GM23338 (cell line): ENCODE results near the gene NTN4. TPM values are rescaled to one million over a fixed set of nuclear protein-coding genes. Genes with fewer than 3 reads are reported as not detected.

Experiments used
- ATAC-seq: fragments of 200-7000 bp; cut with Tn5 transposase; 3 replicates; pipeline ENCODE4 v1.9.1; 2020
- DNase-seq: peaks from one replicate; pipeline ENCODE4 v3.0.0-alpha.2; 2015; ENCODE audit warnings: low spot score
- H2AFZ ChIP-seq: fragments of 200-600 bp; sonication (generic); 2 replicates; pipeline ENCODE4 v1.8.0; 2016; ENCODE audit warnings: antibody characterized with exemption, mild to moderate bottlenecking, moderate library complexity
- H3F3A ChIP-seq: fragments of 200-600 bp; sonication (generic); replicated peaks from 2 replicates; pipeline ENCODE4 v1.8.0; 2017; ENCODE audit warnings: antibody characterized with exemption, mixed run types, low read depth
- H3K27ac ChIP-seq: fragments of 200-600 bp; sonication (generic); 2 replicates; pipeline ENCODE4 v1.6.1; 2016; ENCODE audit warnings: low read depth
- H3K27me3 ChIP-seq: fragments of 200-600 bp; sonication (generic); 2 replicates; pipeline ENCODE4 v1.8.0; 2016; ENCODE audit warnings: mild to moderate bottlenecking, mixed run types, moderate library complexity; ENCODE audit not compliant: insufficient read depth
- H3K36me3 ChIP-seq: fragments of 200-600 bp; sonication (generic); 2 replicates; pipeline ENCODE4 v1.8.0; 2016; ENCODE audit warnings: mild to moderate bottlenecking; ENCODE audit not compliant: insufficient read depth
- H3K4me1 ChIP-seq: fragments of 200-600 bp; sonication (generic); 2 replicates; pipeline ENCODE4 v1.8.0; 2016; ENCODE audit warnings: mild to moderate bottlenecking, moderate library complexity; ENCODE audit not compliant: insufficient read depth
- H3K4me2 ChIP-seq: fragments of 200-600 bp; sonication (generic); 2 replicates; pipeline ENCODE4 v1.7.1; 2017; ENCODE audit warnings: mixed run types
- H3K4me3 ChIP-seq: fragments of 200-600 bp; sonication (generic); 2 replicates; pipeline ENCODE4 v1.6.1; 2016; ENCODE audit warnings: mixed run types
- H3K79me2 ChIP-seq: fragments of 200-600 bp; sonication (generic); replicated peaks from 2 replicates; pipeline ENCODE4 v1.8.0; 2017; ENCODE audit warnings: mild to moderate bottlenecking; ENCODE audit not compliant: insufficient read depth
- H3K9me2 ChIP-seq: fragments of 200-600 bp; sonication (generic); 2 replicates; pipeline ENCODE4 v1.8.0; 2017; ENCODE audit not compliant: insufficient read depth
- H4K20me1 ChIP-seq: fragments of 200-600 bp; sonication (generic); replicated peaks from 2 replicates; pipeline ENCODE4 v1.8.0; 2017; ENCODE audit warnings: mild to moderate bottlenecking; ENCODE audit not compliant: insufficient read depth
- H3K27ac Mint-ChIP-seq: 2 replicates; pipeline ENCODE4 v1.8.0; 2020; ENCODE audit warnings: inconsistent platforms, mild to moderate bottlenecking, moderate library complexity, mixed read lengths
- H3K27me3 Mint-ChIP-seq: 3 replicates; pipeline ENCODE4 v1.8.0; 2022; ENCODE audit warnings: low read depth, mild to moderate bottlenecking, moderate library complexity, mixed read lengths, inconsistent platforms; ENCODE audit not compliant: insufficient read depth, poor library complexity
- H3K36me3 Mint-ChIP-seq: 3 replicates; pipeline ENCODE4 v1.8.0; 2021; ENCODE audit warnings: low read depth, mild to moderate bottlenecking, inconsistent platforms, moderate library complexity, mixed read lengths
- H3K4me1 Mint-ChIP-seq: 3 replicates; pipeline ENCODE4 v1.8.0; 2020; ENCODE audit warnings: mild to moderate bottlenecking, inconsistent platforms, mixed read lengths
- H3K4me3 Mint-ChIP-seq: 3 replicates; pipeline ENCODE4 v1.8.0; 2021; ENCODE audit warnings: moderate library complexity, mild to moderate bottlenecking, inconsistent platforms, mixed read lengths
- H3K9me3 Mint-ChIP-seq: 3 replicates; pipeline ENCODE4 v1.8.0; 2020; ENCODE audit warnings: moderate library complexity, mild to moderate bottlenecking, inconsistent platforms, mixed read lengths
- CREB1 ChIP-seq: fragments of 250-450 bp; sonication (Bioruptor Pico); IDR thresholded peaks from 2 replicates; pipeline ENCODE4 v1.5.0; 2020; ENCODE audit warnings: low read depth, mild to moderate bottlenecking, moderate library complexity
- CTCF ChIP-seq, 2 experiments: fragments of 200-600 bp in 1 of 2; sonication (generic) in 1 of 2; conservative IDR thresholded peaks; 2 replicates each; pipeline versions ENCODE4 v1.5.1 to v1.6.1; 2016 to 2017; ENCODE audit warnings: antibody characterized with exemption in 2 of 2, low read depth in 2 of 2, mild to moderate bottlenecking in 2 of 2, moderate library complexity in 1 of 2
- ETS1 ChIP-seq: IDR thresholded peaks from 2 replicates; pipeline ENCODE4 v1.6.1; 2016; ENCODE audit warnings: antibody characterized with exemption
- EZH2 ChIP-seq: fragments of 200-600 bp; sonication (generic); IDR thresholded peaks from one replicate; pipeline ENCODE4 v1.8.0; 2017; ENCODE audit warnings: antibody characterized with exemption, mild to moderate bottlenecking, low read depth; ENCODE audit not compliant: unreplicated experiment
- EZH2phosphoT487 ChIP-seq: fragments of 200-600 bp; sonication (generic); IDR thresholded peaks from one replicate; pipeline ENCODE4 v1.8.1; 2018; ENCODE audit warnings: antibody characterized with exemption; ENCODE audit not compliant: unreplicated experiment
- JUNB ChIP-seq: IDR thresholded peaks from one replicate; pipeline ENCODE4 v1.6.1; 2016; ENCODE audit warnings: antibody characterized with exemption; ENCODE audit not compliant: unreplicated experiment
- NANOG ChIP-seq: IDR thresholded peaks from 2 replicates; pipeline ENCODE4 v1.6.1; 2016; ENCODE audit warnings: antibody characterized with exemption, borderline replicate concordance
- POLR2AphosphoS5 ChIP-seq: IDR thresholded peaks from 2 replicates; pipeline ENCODE4 v1.6.1; 2016; ENCODE audit warnings: antibody characterized with exemption, low read depth
- REST ChIP-seq: IDR thresholded peaks from one replicate; pipeline ENCODE4 v1.6.1; 2018; ENCODE audit warnings: antibody characterized with exemption; ENCODE audit not compliant: unreplicated experiment
- STAT1 ChIP-seq: IDR thresholded peaks from one replicate; pipeline ENCODE4 v1.6.1; 2016; ENCODE audit warnings: antibody characterized with exemption; ENCODE audit not compliant: unreplicated experiment
- ZNF114 ChIP-seq: fragments of 250-450 bp; sonication (Bioruptor Pico); IDR thresholded peaks from 2 replicates; pipeline ENCODE4 v1.5.0; 2020; ENCODE audit warnings: mild to moderate bottlenecking, moderate library complexity
- ZNF331 ChIP-seq: fragments of 250-450 bp; sonication (Bioruptor Pico); IDR thresholded peaks from 2 replicates; pipeline ENCODE4 v1.5.0; 2020; ENCODE audit warnings: low read depth, mild to moderate bottlenecking, moderate library complexity
- polyA plus RNA-seq: library from polyadenylated mRNA; unstranded; fragments of >200 nt; fragmentation: Nextera tagmentation; extraction: Ambion mirVana; gene quantifications from 2 replicates; pipeline ENCODE4 v1.2.1, GENCODE V29; 2016
- total RNA-seq: library from RNA; depleted of rRNA; stranded (reverse); fragments of >200 nt; shearing (Covaris generic); gene quantifications from 2 replicates; pipeline ENCODE4 v1.2.3, GENCODE V29; 2014
- TF ChIP-seq, protein P1 (sequence below): fragments of 250-450 bp; sonication (Bioruptor Pico); IDR thresholded peaks from 2 replicates; pipeline ENCODE4 v1.5.0; 2020; ENCODE audit warnings: mild to moderate bottlenecking, moderate library complexity

NTN4 gene
- total and polyA plus RNA-seq, 2 experiments from 2014 or later: 1.5 to 3.8 TPM

DNA sequence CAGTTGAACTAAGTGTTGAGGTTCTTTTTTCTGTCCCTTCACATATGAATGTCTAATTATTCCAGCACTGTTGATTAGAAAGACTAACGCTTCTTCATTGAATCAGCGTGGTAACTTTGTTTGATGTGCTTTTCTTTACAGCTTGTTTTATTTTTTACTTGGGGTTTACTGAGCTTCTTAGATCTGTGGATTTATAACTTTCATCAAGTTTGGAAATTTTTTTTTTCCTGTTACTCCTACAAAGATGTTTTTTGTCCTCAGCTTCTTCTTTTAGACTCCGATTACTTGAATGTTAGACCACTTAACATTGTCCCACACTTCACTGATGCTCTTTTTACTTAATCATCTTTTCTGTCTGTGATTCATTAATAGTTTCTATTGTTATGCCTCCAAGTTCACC, 31.5 kb downstream of the NTN4 start:
- H3K27ac ChIP-seq: no peak overlapping the region
- DNase-seq: no peak
- H4K20me1 ChIP-seq: no peaks in the 10 kb centered on the region
- ATAC-seq: no peak
- no peaks in the 10 kb centered on the region for H3K27me3 ChIP-seq
- H3K4me3 Mint-ChIP-seq: no peak overlapping the region
- H3K27ac Mint-ChIP-seq: no peak overlapping the region
- no peak for TF ChIP-seq STAT1
- TF ChIP-seq, protein P1, sequence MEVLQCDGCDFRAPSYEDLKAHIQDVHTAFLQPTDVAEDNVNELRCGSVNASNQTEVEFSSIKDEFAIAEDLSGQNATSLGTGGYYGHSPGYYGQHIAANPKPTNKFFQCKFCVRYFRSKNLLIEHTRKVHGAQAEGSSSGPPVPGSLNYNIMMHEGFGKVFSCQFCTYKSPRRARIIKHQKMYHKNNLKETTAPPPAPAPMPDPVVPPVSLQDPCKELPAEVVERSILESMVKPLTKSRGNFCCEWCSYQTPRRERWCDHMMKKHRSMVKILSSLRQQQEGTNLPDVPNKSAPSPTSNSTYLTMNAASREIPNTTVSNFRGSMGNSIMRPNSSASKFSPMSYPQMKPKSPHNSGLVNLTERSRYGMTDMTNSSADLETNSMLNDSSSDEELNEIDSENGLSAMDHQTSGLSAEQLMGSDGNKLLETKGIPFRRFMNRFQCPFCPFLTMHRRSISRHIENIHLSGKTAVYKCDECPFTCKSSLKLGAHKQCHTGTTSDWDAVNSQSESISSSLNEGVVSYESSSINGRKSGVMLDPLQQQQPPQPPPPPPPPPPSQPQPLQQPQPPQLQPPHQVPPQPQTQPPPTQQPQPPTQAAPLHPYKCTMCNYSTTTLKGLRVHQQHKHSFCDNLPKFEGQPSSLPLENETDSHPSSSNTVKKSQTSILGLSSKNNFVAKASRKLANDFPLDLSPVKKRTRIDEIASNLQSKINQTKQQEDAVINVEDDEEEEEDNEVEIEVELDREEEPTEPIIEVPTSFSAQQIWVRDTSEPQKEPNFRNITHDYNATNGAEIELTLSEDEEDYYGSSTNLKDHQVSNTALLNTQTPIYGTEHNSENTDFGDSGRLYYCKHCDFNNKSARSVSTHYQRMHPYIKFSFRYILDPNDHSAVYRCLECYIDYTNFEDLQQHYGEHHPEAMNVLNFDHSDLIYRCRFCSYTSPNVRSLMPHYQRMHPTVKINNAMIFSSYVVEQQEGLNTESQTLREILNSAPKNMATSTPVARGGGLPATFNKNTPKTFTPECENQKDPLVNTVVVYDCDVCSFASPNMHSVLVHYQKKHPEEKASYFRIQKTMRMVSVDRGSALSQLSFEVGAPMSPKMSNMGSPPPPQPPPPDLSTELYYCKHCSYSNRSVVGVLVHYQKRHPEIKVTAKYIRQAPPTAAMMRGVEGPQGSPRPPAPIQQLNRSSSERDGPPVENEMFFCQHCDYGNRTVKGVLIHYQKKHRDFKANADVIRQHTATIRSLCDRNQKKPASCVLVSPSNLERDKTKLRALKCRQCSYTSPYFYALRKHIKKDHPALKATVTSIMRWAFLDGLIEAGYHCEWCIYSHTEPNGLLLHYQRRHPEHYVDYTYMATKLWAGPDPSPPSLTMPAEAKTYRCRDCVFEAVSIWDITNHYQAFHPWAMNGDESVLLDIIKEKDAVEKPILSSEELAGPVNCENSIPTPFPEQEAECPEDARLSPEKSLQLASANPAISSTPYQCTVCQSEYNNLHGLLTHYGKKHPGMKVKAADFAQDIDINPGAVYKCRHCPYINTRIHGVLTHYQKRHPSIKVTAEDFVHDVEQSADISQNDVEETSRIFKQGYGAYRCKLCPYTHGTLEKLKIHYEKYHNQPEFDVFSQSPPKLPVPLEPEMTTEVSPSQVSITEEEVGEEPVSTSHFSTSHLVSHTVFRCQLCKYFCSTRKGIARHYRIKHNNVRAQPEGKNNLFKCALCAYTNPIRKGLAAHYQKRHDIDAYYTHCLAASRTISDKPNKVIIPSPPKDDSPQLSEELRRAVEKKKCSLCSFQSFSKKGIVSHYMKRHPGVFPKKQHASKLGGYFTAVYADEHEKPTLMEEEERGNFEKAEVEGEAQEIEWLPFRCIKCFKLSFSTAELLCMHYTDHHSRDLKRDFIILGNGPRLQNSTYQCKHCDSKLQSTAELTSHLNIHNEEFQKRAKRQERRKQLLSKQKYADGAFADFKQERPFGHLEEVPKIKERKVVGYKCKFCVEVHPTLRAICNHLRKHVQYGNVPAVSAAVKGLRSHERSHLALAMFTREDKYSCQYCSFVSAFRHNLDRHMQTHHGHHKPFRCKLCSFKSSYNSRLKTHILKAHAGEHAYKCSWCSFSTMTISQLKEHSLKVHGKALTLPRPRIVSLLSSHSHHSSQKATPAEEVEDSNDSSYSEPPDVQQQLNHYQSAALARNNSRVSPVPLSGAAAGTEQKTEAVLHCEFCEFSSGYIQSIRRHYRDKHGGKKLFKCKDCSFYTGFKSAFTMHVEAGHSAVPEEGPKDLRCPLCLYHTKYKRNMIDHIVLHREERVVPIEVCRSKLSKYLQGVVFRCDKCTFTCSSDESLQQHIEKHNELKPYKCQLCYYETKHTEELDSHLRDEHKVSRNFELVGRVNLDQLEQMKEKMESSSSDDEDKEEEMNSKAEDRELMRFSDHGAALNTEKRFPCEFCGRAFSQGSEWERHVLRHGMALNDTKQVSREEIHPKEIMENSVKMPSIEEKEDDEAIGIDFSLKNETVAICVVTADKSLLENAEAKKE (CRISPR knock-in tag): no peak
- no peak for TF ChIP-seq ETS1
- TF ChIP-seq ZNF114 (CRISPR knock-in tag): no peak
- no peak for TF ChIP-seq ZNF331 (CRISPR knock-in tag)
- no peak for TF ChIP-seq EZH2phosphoT487
- TF ChIP-seq NANOG: no peak
- no peak for TF ChIP-seq CREB1 (CRISPR knock-in tag)
- TF ChIP-seq EZH2: no peak
- no peak for TF ChIP-seq REST
- TF ChIP-seq CTCF (conservative IDR thresholded peaks at IDR 0.05; ENCODE audit: low read depth in 2 of 2): no peak
- no peak for TF ChIP-seq JUNB
- TF ChIP-seq POLR2AphosphoS5: no peak
- H3K4me1 ChIP-seq: peaks cover 27% of the 10 kb centered on the region
- no peaks in the 10 kb centered on the region for H3F3A ChIP-seq
- H3K4me2 ChIP-seq: no peak overlapping the region
- H3K9me3 Mint-ChIP-seq: no peaks in the 10 kb centered on the region
- no peaks in the 10 kb centered on the region for H3K79me2 ChIP-seq
- H3K27me3 Mint-ChIP-seq: no peaks in the 10 kb centered on the region
- H3K4me3 ChIP-seq: no peak overlapping the region
- H3K4me1 Mint-ChIP-seq: peaks cover 23% of the 10 kb centered on the region
- H3K36me3 Mint-ChIP-seq: no peaks in the 10 kb centered on the region
- H3K36me3 ChIP-seq: no peaks in the 10 kb centered on the region
- H3K9me2 ChIP-seq: no peaks in the 10 kb centered on the region
- H2AFZ ChIP-seq: no peak overlapping the region
